ENCODE results near the gene SLC16A5.

Gene SLC16A5

GRCh38 chr17:75115555-75115954, 27.8 kb downstream of the SLC16A5 start:
- TF ChIP-seq CTCF (conservative IDR thresholded peaks at IDR 0.05; ENCODE audit: low read depth, low read length) = no peak
- H3K4me3 ChIP-seq (ENCODE audit: low read length) = no peak overlapping the region
- no peak for DNase-seq (ENCODE audit: low read depth)

GRCh38 chr17:75116737-75117136, 29.0 kb downstream of the SLC16A5 start:
- H3K4me3 ChIP-seq (ENCODE audit: low read length) = no peak overlapping the region
- DNase-seq (ENCODE audit: low read depth) = no peak
- no peak for TF ChIP-seq CTCF (conservative IDR thresholded peaks at IDR 0.05; ENCODE audit: low read depth, low read length)

GRCh38 chr17:75118307-75118706, 30.6 kb downstream of the SLC16A5 start:
- no peak for DNase-seq (ENCODE audit: low read depth)
- no peak for TF ChIP-seq CTCF (conservative IDR thresholded peaks at IDR 0.05; ENCODE audit: low read depth, low read length)
- H3K4me3 ChIP-seq (ENCODE audit: low read length) = no peak overlapping the region

- H3K4me3 ChIP-seq (ENCODE audit: low read length) = no peak overlapping the region
- no peak for TF ChIP-seq CTCF (conservative IDR thresholded peaks at IDR 0.05; ENCODE audit: low read depth, low read length)
- DNase-seq (ENCODE audit: low read depth) = peak; percentile 73
Measured at GRCh38 chr17:75124041-75124818, 36.5 kb downstream of the SLC16A5 start.

- no peak for TF ChIP-seq CTCF (conservative IDR thresholded peaks at IDR 0.05; ENCODE audit: low read depth, low read length)
- H3K4me3 ChIP-seq (ENCODE audit: low read length) = no peak overlapping the region
- DNase-seq (ENCODE audit: low read depth) = no peak
Measured at GRCh38 chr17:75124819-75125162, 37.0 kb downstream of the SLC16A5 start.

GRCh38 chr17:75125984-75126383, 38.2 kb downstream of the SLC16A5 start:
- DNase-seq (ENCODE audit: low read depth) = no peak

More at GRCh38 chr17:75125984-75126383, 38.2 kb downstream of the SLC16A5 start:
- no peak overlapping the region for H3K4me3 ChIP-seq (ENCODE audit: low read length)
- TF ChIP-seq CTCF (conservative IDR thresholded peaks at IDR 0.05; ENCODE audit: low read depth, low read length) = no peak

All from retinal pigment epithelial cell (primary cell).